ENCODE results near the gene AGK.

GRCh38 chr7:141513720-141514119, 37.5 kb upstream of the AGK start:
- TF ChIP-seq POLR2AphosphoS5 (IDR thresholded peaks at IDR 0.05; ENCODE audit: low read depth) (no peak), CTCF (IDR thresholded peaks at IDR 0.05; ENCODE audit: insufficient read depth, low read length) (no peak), SPI1 (IDR thresholded peaks at IDR 0.05; ENCODE audit: borderline replicate concordance, low read depth) (no peak), GABPA (IDR thresholded peaks at IDR 0.05; ENCODE audit: low read depth) (no peak)

All from HL-60 (cell line).